Neutrophil (primary cell): ENCODE measurements around the gene WDR5B.
A peak's percentile ranks its signal among the peaks of the same experiment; 100 is the strongest.

ENCODE experiments used
- H3K27ac ChIP-seq: fragments of 200-600 bp; sonication (generic); 2 replicates; pipeline ENCODE4 v1.5.1; 2016; ENCODE audit warnings: mild to moderate bottlenecking, moderate library complexity
- H3K27me3 ChIP-seq: fragments of 200-600 bp; sonication (generic); 2 replicates; pipeline ENCODE4 v1.6.0; 2016; ENCODE audit warnings: mild to moderate bottlenecking
- H3K36me3 ChIP-seq: fragments of 200-600 bp; sonication (generic); 2 replicates; pipeline ENCODE4 v1.5.1; 2017
- H3K4me1 ChIP-seq, 2 experiments: fragments of 200-600 bp in 1 of 2; sonication (generic) in 1 of 2; 1 replicate in 1 of 2; 2 replicates in 1 of 2; pipeline versions ENCODE4 v1.5.1 to v1.6.1; 2013 to 2016; ENCODE audit warnings: low read depth in 1 of 2, low read length in 1 of 2, mild to moderate bottlenecking in 1 of 2, moderate library complexity in 1 of 2; ENCODE audit not compliant: control insufficient read depth in 1 of 2, insufficient read depth in 1 of 2
- H3K4me3 ChIP-seq, 2 experiments: fragments of 200-600 bp in 1 of 2; sonication (generic) in 1 of 2; 1 replicate in 1 of 2; 2 replicates in 1 of 2; pipeline ENCODE4 v1.5.1; 2013 to 2016; ENCODE audit warnings: low read depth in 1 of 2, low read length in 1 of 2, mild to moderate bottlenecking in 1 of 2, moderate library complexity in 1 of 2
- H3K9me3 ChIP-seq: fragments of 200-600 bp; sonication (generic); 2 replicates; pipeline ENCODE4 v1.5.1; 2016
- CTCF ChIP-seq: fragments of 200-600 bp; sonication (generic); IDR thresholded peaks from 2 replicates; pipeline ENCODE4 v1.5.1; 2016; ENCODE audit warnings: antibody characterized with exemption

The WDR5B gene

DNA sequence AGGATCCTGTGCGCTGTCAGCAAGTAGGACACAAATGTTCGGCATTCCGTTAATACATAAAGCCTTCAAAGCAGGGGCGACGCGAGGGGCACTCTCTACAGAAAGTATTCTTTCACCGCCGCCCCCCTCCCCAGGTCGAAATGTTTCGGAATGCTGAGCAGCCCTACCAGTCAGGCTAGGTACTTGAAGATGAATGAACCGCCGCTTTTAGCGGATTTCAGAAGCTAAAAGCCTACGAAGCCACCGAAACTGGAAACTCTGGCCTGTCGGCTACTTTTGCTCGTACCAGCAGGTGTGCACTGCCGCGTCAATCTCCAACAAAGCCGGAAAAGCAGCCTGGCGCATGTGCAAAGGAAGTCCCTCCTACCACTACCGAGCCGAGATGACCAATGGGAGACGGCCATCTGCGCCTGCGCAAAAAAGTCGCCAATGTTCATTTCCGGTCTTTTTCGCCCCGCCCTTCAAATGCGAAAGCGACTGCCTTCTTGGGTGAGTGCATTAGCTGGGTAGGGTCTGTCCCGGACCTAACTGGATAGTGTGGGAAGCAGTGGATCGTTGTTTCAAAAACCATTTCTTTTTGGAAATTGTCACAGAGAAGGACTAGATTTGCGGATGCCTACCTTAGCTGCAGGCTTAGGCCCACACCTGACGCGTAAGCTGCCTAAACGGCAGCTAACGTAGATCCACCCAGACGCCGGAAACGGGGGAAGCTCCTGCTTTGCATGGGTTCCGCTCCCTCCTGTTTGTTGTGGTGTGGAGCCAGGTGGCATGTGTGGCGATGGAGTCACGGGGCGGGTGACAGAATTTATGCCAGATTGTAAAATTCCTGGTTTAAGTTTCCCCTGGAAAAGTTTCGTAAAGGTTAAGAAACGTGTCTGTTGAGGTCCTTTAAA is at the start of gene WDR5B:
WDR5B (minus strand) TSS at position 301 of the 893 bp plus-strand sequence. CDS start 534 bp downstream, outside the sequence.
- peaks cover 15 to 22% of the 10 kb centered on the region in 2 experiments for H3K4me1 ChIP-seq
- H3K36me3 ChIP-seq: no peaks in the 10 kb centered on the region
- peak within 1 kb of the TSS; percentile 85 for H3K4me3 ChIP-seq
- no peaks in the 10 kb centered on the region for H3K9me3 ChIP-seq
- no peaks in the 10 kb centered on the region for H3K27me3 ChIP-seq
- H3K27ac ChIP-seq: peak within 1 kb of the TSS; percentile 93
- peak; percentile 59 for TF ChIP-seq CTCF

DNA sequence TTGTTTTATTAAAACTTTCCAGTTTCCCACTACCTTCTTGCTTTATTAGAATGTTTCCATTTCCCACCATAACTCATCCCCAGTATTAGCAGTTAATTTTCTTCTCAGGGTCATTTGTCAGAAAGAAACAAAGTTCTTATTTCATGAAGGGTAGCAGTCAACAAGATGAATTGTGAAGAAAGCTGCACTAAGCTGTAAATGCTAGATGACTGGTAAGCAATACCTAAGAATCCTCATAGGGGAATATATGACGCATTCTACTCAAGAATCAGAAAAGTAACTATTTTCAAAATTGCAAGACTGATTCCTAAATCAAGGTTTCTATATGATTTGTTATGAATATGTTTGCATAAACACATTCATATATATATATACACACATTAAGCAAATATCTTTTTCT is 48.8 kb upstream of the WDR5B start:
- TF ChIP-seq CTCF: no peak
- Histone ChIP-seq H3K4me3 (no peak overlapping the region), H3K36me3 (peaks cover 57% of the 10 kb centered on the region), H3K4me1 (no peaks in the 10 kb centered on the region), H3K27me3 (no peaks in the 10 kb centered on the region), H3K27ac (no peak overlapping the region), H3K9me3 (no peaks in the 10 kb centered on the region)

DNA sequence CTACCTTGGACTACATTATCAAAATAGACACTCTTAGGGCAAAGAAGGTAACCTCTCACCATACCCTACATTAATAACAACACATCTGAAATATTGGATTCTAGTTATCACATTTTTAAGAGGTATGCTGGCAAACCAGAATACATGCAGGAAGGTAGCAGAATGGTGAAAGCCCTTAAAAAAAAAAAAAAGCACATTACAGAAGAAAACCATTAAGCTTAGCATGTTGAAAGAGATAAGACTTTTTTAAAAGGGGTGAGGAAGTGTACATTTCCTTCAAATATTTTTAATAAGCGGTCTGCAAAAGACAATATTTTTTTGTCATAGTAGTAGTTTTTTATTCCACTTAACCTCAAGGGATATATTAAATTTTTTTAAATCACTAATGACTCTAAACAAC is 46.5 kb upstream of the WDR5B start:
- H3K9me3 ChIP-seq: no peaks in the 10 kb centered on the region
- no peaks in the 10 kb centered on the region for H3K4me1 ChIP-seq
- H3K36me3 ChIP-seq: peaks cover 78% of the 10 kb centered on the region

GRCh38 chr3:122461806-122462205 is 45.9 kb upstream of the WDR5B start:
- no peak overlapping the region for H3K27ac ChIP-seq
- H3K36me3 ChIP-seq: peaks cover 78% of the 10 kb centered on the region
- H3K9me3 ChIP-seq: no peaks in the 10 kb centered on the region
- H3K4me1 ChIP-seq: no peaks in the 10 kb centered on the region
- TF ChIP-seq CTCF: no peak
- H3K27me3 ChIP-seq: no peaks in the 10 kb centered on the region
- no peak overlapping the region for H3K4me3 ChIP-seq

More for the DNA sequence above, 46.5 kb upstream of the WDR5B start:
- no peak for TF ChIP-seq CTCF
- Histone ChIP-seq H3K4me3 (no peak overlapping the region), H3K27me3 (no peaks in the 10 kb centered on the region), H3K27ac (no peak overlapping the region)

DNA sequence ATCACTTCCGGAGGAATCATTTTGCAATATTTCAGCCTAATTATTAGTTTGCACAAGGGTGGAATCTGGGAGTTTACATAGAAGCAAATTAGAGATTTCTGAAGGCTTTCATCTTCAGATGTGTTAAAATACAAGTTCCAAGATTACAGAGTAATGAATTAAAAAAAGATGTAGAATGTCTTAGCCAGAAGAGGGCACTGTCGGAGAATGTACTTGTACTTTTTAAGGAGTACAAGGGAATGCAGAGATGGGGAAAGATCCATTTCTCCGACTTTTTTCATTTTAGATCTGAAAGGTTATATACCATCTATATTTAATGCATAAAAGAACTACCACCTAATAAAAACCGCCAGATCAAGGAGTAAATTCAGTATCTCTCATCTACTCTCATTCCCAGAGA is 43.1 kb upstream of the WDR5B start:
- no peak for TF ChIP-seq CTCF
- no peak overlapping the region for H3K4me3 ChIP-seq

More for the DNA sequence above, 43.1 kb upstream of the WDR5B start:
- no peak overlapping the region for H3K27ac ChIP-seq
- H3K36me3 ChIP-seq: peaks cover 79% of the 10 kb centered on the region
- no peaks in the 10 kb centered on the region for H3K27me3 ChIP-seq
- no peaks in the 10 kb centered on the region for H3K4me1 ChIP-seq
- H3K9me3 ChIP-seq: no peaks in the 10 kb centered on the region
